ENCODE results near the gene RNF168. TPM values are rescaled to one million over a fixed set of nuclear protein-coding genes. Genes with fewer than 3 reads are reported as not detected.

RNF168 gene
- total RNA-seq, 1 experiment from 2014 or later: 66.1 TPM

DNA sequence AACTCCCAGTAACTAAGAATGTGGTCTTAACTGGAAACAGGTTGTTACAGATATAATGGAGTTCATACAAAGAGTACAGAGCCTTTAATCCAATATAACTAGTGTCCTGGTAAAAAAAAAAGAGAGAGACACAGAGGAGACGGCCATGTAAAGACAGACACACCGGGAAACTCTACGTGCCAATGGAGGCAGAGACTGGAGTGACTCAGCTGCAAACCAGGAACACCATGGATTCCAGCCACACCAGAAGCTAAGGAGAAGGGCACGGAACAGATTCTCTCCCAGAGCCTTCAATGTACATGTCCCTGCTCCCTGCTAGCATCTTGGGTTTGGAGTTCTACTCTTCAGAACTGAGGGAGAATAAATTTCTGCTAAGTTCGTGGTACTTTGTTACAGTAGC lies 4.5 kb downstream of the RNF168 start (continued):
- no peak for TF ChIP-seq AR (CRISPR knock-in tag; IDR thresholded peaks at IDR 0.05)

DNA sequence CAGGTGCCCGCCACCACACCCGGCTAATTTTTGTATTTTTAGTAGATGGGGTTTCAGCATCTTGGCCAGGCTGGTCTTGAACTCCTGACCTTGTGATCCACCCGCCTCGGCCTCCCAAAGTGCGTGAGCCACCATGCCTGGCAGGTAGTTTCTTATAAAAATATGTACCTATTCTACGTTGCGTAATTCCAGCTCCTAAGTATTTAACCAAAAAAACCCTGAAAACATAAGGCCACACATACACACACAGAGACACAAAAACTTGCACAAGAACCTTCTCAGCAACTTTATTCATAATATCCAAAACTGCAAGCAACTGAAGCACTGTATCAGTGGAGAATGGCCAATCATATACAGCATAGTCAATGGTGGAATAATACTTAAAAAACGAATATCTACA lies 5.3 kb downstream of the RNF168 start:
- Mint-ChIP-seq H3K27ac (0 out of 2 replicates have a peak overlapping the region, but pooled peaks have one; percentile 28), H3K4me1 (peaks cover 17% of the 10 kb centered on the region), H3K9me3 (no peaks in the 10 kb centered on the region), H3K4me3 (no peak overlapping the region), H3K36me3 (peaks cover 19% of the 10 kb centered on the region), H3K27me3 (ENCODE audit: low read depth) (no peaks in the 10 kb centered on the region)
- DNase-seq (ENCODE audit: low spot score) (no peak), ATAC-seq (no peak)
- TF ChIP-seq MXD4 (CRISPR knock-in tag; IDR thresholded peaks at IDR 0.05; ENCODE audit: borderline replicate concordance): no peak
- TF ChIP-seq MYBL2 (CRISPR knock-in tag; IDR thresholded peaks at IDR 0.05): no peak
- TF ChIP-seq, protein P1, sequence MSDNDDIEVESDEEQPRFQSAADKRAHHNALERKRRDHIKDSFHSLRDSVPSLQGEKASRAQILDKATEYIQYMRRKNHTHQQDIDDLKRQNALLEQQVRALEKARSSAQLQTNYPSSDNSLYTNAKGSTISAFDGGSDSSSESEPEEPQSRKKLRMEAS (CRISPR knock-in tag; IDR thresholded peaks at IDR 0.05): no peak
- no peak for TF ChIP-seq TEAD1 (CRISPR knock-in tag; IDR thresholded peaks at IDR 0.05)
- TF ChIP-seq CREB1 (CRISPR knock-in tag; IDR thresholded peaks at IDR 0.05): no peak
- CTCF ChIA-PET: no interaction called here
- POLR2A ChIA-PET: no interaction called here

- peaks cover 17% of the 10 kb centered on the region for H3K4me1 Mint-ChIP-seq
- H3K27me3 Mint-ChIP-seq (ENCODE audit: low read depth): no peaks in the 10 kb centered on the region
- no peaks in the 10 kb centered on the region for H3K9me3 Mint-ChIP-seq
- CTCF ChIA-PET: no interaction called here
- no peak overlapping the region for H3K4me3 Mint-ChIP-seq
- H3K36me3 Mint-ChIP-seq: peaks cover 22% of the 10 kb centered on the region
- TF ChIP-seq, protein P2, sequence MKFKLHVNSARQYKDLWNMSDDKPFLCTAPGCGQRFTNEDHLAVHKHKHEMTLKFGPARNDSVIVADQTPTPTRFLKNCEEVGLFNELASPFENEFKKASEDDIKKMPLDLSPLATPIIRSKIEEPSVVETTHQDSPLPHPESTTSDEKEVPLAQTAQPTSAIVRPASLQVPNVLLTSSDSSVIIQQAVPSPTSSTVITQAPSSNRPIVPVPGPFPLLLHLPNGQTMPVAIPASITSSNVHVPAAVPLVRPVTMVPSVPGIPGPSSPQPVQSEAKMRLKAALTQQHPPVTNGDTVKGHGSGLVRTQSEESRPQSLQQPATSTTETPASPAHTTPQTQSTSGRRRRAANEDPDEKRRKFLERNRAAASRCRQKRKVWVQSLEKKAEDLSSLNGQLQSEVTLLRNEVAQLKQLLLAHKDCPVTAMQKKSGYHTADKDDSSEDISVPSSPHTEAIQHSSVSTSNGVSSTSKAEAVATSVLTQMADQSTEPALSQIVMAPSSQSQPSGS (CRISPR knock-in tag; IDR thresholded peaks at IDR 0.05; ENCODE audit: borderline replicate concordance, low read depth): no peak
- TF ChIP-seq NFE2L1 (CRISPR knock-in tag; IDR thresholded peaks at IDR 0.05): no peak
- TF ChIP-seq SMAD4 (CRISPR knock-in tag; IDR thresholded peaks at IDR 0.05): no peak
- TF ChIP-seq, protein P3, sequence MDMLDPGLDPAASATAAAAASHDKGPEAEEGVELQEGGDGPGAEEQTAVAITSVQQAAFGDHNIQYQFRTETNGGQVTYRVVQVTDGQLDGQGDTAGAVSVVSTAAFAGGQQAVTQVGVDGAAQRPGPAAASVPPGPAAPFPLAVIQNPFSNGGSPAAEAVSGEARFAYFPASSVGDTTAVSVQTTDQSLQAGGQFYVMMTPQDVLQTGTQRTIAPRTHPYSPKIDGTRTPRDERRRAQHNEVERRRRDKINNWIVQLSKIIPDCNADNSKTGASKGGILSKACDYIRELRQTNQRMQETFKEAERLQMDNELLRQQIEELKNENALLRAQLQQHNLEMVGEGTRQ (CRISPR knock-in tag; IDR thresholded peaks at IDR 0.05): no peak
- no peak for TF ChIP-seq JAZF1 (CRISPR knock-in tag; IDR thresholded peaks at IDR 0.05)
- no peak for TF ChIP-seq NR2C2 (CRISPR knock-in tag; IDR thresholded peaks at IDR 0.05)
- no peak for TF ChIP-seq TCF7 (CRISPR knock-in tag; IDR thresholded peaks at IDR 0.05; ENCODE audit: low read depth)
- TF ChIP-seq, protein P4, sequence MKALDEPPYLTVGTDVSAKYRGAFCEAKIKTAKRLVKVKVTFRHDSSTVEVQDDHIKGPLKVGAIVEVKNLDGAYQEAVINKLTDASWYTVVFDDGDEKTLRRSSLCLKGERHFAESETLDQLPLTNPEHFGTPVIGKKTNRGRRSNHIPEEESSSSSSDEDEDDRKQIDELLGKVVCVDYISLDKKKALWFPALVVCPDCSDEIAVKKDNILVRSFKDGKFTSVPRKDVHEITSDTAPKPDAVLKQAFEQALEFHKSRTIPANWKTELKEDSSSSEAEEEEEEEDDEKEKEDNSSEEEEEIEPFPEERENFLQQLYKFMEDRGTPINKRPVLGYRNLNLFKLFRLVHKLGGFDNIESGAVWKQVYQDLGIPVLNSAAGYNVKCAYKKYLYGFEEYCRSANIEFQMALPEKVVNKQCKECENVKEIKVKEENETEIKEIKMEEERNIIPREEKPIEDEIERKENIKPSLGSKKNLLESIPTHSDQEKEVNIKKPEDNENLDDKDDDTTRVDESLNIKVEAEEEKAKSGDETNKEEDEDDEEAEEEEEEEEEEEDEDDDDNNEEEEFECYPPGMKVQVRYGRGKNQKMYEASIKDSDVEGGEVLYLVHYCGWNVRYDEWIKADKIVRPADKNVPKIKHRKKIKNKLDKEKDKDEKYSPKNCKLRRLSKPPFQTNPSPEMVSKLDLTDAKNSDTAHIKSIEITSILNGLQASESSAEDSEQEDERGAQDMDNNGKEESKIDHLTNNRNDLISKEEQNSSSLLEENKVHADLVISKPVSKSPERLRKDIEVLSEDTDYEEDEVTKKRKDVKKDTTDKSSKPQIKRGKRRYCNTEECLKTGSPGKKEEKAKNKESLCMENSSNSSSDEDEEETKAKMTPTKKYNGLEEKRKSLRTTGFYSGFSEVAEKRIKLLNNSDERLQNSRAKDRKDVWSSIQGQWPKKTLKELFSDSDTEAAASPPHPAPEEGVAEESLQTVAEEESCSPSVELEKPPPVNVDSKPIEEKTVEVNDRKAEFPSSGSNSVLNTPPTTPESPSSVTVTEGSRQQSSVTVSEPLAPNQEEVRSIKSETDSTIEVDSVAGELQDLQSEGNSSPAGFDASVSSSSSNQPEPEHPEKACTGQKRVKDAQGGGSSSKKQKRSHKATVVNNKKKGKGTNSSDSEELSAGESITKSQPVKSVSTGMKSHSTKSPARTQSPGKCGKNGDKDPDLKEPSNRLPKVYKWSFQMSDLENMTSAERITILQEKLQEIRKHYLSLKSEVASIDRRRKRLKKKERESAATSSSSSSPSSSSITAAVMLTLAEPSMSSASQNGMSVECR (CRISPR knock-in tag; IDR thresholded peaks at IDR 0.05; ENCODE audit: borderline replicate concordance): no peak
- TF ChIP-seq ZNF416 (CRISPR knock-in tag; IDR thresholded peaks at IDR 0.05): no peak
- POLR2A ChIA-PET: no interaction called here
- ATAC-seq: no peak
- H3K27ac Mint-ChIP-seq: peak overlapping the region; percentile 49
- DNase-seq (ENCODE audit: low spot score): no peak
Measured at GRCh38 chr3:196496183-196496582, 7.4 kb downstream of the RNF168 start.
